ENCODE data around the gene DYNLT4. TPM values are rescaled to one million over a fixed set of nuclear protein-coding genes. Genes with fewer than 3 reads are reported as not detected.

The DYNLT4 gene
- total RNA-seq, 1 donor from 2014 or later: 1.9 TPM

- H3K4me3 ChIP-seq: no peak overlapping the region
- intact Hi-C loops (cut with micrococcal nuclease): loop anchor here (10.0 kb wide), 1 partner anchor 135 kb away; the partner anchor contains the start of gene EIF2B3
- peak overlapping the region; percentile 36 for H3K27ac ChIP-seq (replicated peaks)
- TF ChIP-seq CTCF (IDR thresholded peaks at IDR 0.05; ENCODE audit: borderline replicate concordance): no peak
- H3K27me3 ChIP-seq (ENCODE audit: low read depth): no peaks in the 10 kb centered on the region
- no peak for DNase-seq
- H3K4me1 ChIP-seq: peaks cover 14% of the 10 kb centered on the region
- no peaks in the 10 kb centered on the region for H3K9me3 ChIP-seq (replicated peaks)
- peaks cover 7% of the 10 kb centered on the region for H3K36me3 ChIP-seq
Observed at GRCh38 chr1:44849575-44850132, 42.5 kb upstream of the DYNLT4 start.

GRCh38 chr1:44848456-44849181, 41.5 kb upstream of the DYNLT4 start:
- no peak for TF ChIP-seq CTCF (IDR thresholded peaks at IDR 0.05; ENCODE audit: borderline replicate concordance)
- Histone ChIP-seq H3K9me3 (replicated peaks) (no peaks in the 10 kb centered on the region), H3K27ac (replicated peaks) (peak overlapping the region; percentile 36), H3K27me3 (ENCODE audit: low read depth) (no peaks in the 10 kb centered on the region), H3K36me3 (peaks cover 7% of the 10 kb centered on the region), H3K4me1 (peaks cover 14% of the 10 kb centered on the region), H3K4me3 (no peak overlapping the region)
- no peak for DNase-seq
- intact Hi-C loops (cut with micrococcal nuclease): no loop called here

- H3K27ac ChIP-seq (replicated peaks): peak overlapping the region; percentile 36
- H3K4me1 ChIP-seq: peaks cover 22% of the 10 kb centered on the region
- no peaks in the 10 kb centered on the region for H3K27me3 ChIP-seq (ENCODE audit: low read depth)
- intact Hi-C loops (cut with micrococcal nuclease): no loop called here
- no peak overlapping the region for H3K4me3 ChIP-seq
- DNase-seq: no peak
- H3K9me3 ChIP-seq (replicated peaks): no peaks in the 10 kb centered on the region
- TF ChIP-seq CTCF (IDR thresholded peaks at IDR 0.05; ENCODE audit: borderline replicate concordance): no peak
- peaks cover under 1% of the 10 kb centered on the region for H3K36me3 ChIP-seq
Observed at GRCh38 chr1:44847845-44848244, 40.7 kb upstream of the DYNLT4 start.

- no peak for TF ChIP-seq CTCF (IDR thresholded peaks at IDR 0.05; ENCODE audit: borderline replicate concordance)
- Histone ChIP-seq H3K27ac (replicated peaks) (no peak overlapping the region), H3K9me3 (replicated peaks) (no peaks in the 10 kb centered on the region), H3K4me3 (no peak overlapping the region), H3K27me3 (ENCODE audit: low read depth) (no peaks in the 10 kb centered on the region), H3K36me3 (no peaks in the 10 kb centered on the region), H3K4me1 (peaks cover 25% of the 10 kb centered on the region)
- intact Hi-C loops (cut with micrococcal nuclease): no loop called here
- DNase-seq: no peak
Observed at GRCh38 chr1:44846985-44847384, 39.8 kb upstream of the DYNLT4 start.

GRCh38 chr1:44842862-44843655, 35.9 kb upstream of the DYNLT4 start, which contains the start of gene PTCH2:
Gene PTCH2 (minus strand): TSS chr1:44843253. CDS start chr1:44842932, 321 bp downstream.
- intact Hi-C loops (cut with micrococcal nuclease): no loop called here
- no peak for TF ChIP-seq CTCF (IDR thresholded peaks at IDR 0.05; ENCODE audit: borderline replicate concordance)
- Histone ChIP-seq H3K4me3 (peak within 1 kb of the TSS; percentile 70), H3K9me3 (replicated peaks) (no peaks in the 10 kb centered on the region), H3K27ac (replicated peaks) (peak within 1 kb of the TSS; percentile 50), H3K27me3 (ENCODE audit: low read depth) (no peaks in the 10 kb centered on the region), H3K4me1 (peaks cover 11% of the 10 kb centered on the region), H3K36me3 (no peaks in the 10 kb centered on the region)
- peak; percentile 74 for DNase-seq
